Tibial nerve (tissue), 3 donors: ENCODE results near the gene TSC22D4.

Experiments used
- CTCF ChIP-seq, 5 experiments: fragments of 200-600 bp in 3 of 5; fragments of 450-650 bp in 2 of 5; sonication (generic) in 3 of 5; IDR thresholded peaks; one replicate each; pipeline ENCODE4 v1.5.1; 2016 to 2019; ENCODE audit warnings: antibody characterized with exemption in 5 of 5, mild to moderate bottlenecking in 3 of 5, moderate library complexity in 2 of 5
- POLR2A ChIP-seq, 2 donors: fragments of 450-650 bp; IDR thresholded peaks; one replicate each; pipeline ENCODE4 v1.6.1; 2017; ENCODE audit warnings: antibody characterized with exemption in 2 of 2, mild to moderate bottlenecking in 2 of 2, moderate library complexity in 2 of 2

GRCh38 chr7:100519580-100519979, 40.6 kb upstream of the TSC22D4 start:
- no peak for TF ChIP-seq POLR2A (IDR thresholded peaks at IDR 0.05)
- no peak for TF ChIP-seq CTCF (IDR thresholded peaks at IDR 0.05)
